Left ventricle myocardium superior (tissue), 1 donor: ENCODE data around the gene ABHD11. TPM values are rescaled to one million over a fixed set of nuclear protein-coding genes. Genes with fewer than 3 reads are reported as not detected.
A peak's percentile ranks its signal among the peaks of the same experiment; 100 is the strongest.

Experiments used
- ATAC-seq: fragments of 200-7000 bp; cut with Tn5 transposase; one replicate; pipeline ENCODE4 v1.9.1; 2020; ENCODE audit warnings: mild to moderate bottlenecking, moderate library complexity
- DNase-seq: peaks from one replicate; pipeline ENCODE4 v3.0.0-alpha.2; 2020
- intact Hi-C: fragments of 100-400 bp; cut with micrococcal nuclease; formaldehyde crosslinking; loops from one replicate; pipeline ENCODE4 v1.11.0; 2022
- microRNA-seq: library from miRNA; unstranded; fragments of <30 nt; microRNA quantifications from one replicate; pipeline ENCODE4 v1.2.0, GENCODE V29; 2020; ENCODE audit warnings: borderline number of aligned reads
- total RNA-seq: library from RNA; stranded (reverse); fragmentation: NEBNext Ultra II Directional; extraction: Animal tissue kit (Norgen Biotek cat#: 25700); gene quantifications from one replicate; pipeline ENCODE4 v1.2.1, GENCODE V29; 2021
- donor health status: DM: no; HTN: yes; CAD: no; lungs with severe emphysema.

Gene ABHD11
- total RNA-seq, 1 donor from 2014 or later = 24.0 TPM

- intact Hi-C loops = no loop called here
- ATAC-seq (no peak), DNase-seq (no peak)
Observed at GRCh38 chr7:73704640-73705550, 33.7 kb downstream of the ABHD11 start.

GRCh38 chr7:73703757-73704639 is 34.6 kb downstream of the ABHD11 start:
- ATAC-seq (peak; percentile 69), DNase-seq (peak; percentile 70)
- intact Hi-C loops = no loop called here

GRCh38 chr7:73703225-73703624 is 35.4 kb downstream of the ABHD11 start:
- intact Hi-C loops = no loop called here
- ATAC-seq (no peak), DNase-seq (no peak)

DNA sequence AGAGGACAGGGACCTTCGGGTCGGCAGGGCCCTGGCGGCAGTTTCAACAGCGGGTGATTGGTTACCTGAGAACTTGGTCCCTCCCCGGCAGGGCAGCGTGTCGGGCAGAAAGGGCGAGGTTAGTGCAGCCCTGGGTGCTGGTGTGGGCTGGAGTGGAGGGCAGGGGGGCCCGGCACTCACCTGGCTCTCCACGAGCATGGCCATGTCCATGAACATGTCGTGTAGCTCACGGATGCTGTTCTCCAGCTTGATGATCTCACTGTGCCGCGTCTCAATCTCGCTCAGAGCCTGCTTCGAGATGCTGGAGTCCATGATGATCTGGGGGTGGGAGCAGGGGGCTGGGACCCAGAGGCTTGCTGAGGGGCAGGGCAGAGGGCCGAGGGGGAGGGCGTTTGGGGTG is 35.9 kb downstream of the ABHD11 start:
- DNase-seq (no peak), ATAC-seq (no peak)
- intact Hi-C loops = no loop called here

DNA sequence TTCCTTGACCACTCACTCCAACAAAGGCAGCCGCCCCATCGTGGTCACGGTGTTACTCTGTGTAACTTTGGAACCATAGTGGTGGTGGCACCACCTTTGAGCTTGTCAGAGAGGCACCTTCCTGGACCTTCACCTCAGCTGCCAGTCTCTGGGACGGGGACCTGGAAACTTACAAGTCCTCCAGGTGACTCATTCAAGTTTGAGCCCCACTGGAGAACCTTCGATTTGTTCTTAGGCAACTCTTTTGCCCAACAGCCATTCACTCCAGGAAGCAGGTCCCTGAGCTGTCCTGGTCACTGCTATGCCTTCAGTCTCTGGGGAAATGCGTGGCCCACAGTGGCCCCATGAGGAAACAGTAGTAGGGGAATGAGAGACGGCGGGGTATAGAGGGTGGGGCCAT is 36.4 kb downstream of the ABHD11 start:
- ATAC-seq = no peak
- intact Hi-C loops = no loop called here

GRCh38 chr7:73701357-73701995 is 37.1 kb downstream of the ABHD11 start:
- peak; percentile 45 for ATAC-seq
- DNase-seq = no peak
- intact Hi-C loops = no loop called here

More for the DNA sequence above, 36.4 kb downstream of the ABHD11 start:
- DNase-seq = no peak

GRCh38 chr7:73700581-73701134 is 37.9 kb downstream of the ABHD11 start:
- ATAC-seq = no peak
- no peak for DNase-seq
- intact Hi-C loops = no loop called here

DNA sequence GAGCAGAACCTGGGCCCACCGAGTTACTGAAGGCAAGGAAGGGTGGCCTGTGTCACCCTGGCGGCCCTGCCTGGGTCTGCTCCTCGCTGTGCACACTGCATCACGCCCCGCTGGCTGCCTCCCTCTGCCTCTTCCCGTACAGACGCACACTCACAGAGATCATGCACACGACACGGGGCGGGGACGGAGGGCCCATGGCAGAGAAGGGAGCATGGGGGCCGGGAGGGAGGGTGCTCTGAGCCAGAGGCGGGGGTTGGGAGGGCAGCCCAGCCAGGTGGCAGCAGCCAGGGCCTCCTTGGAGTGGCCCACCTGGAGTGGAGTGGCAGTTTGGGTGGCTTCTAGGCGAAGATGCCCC is 38.6 kb downstream of the ABHD11 start:
- DNase-seq = no peak
- intact Hi-C loops = no loop called here
- no peak for ATAC-seq

DNA sequence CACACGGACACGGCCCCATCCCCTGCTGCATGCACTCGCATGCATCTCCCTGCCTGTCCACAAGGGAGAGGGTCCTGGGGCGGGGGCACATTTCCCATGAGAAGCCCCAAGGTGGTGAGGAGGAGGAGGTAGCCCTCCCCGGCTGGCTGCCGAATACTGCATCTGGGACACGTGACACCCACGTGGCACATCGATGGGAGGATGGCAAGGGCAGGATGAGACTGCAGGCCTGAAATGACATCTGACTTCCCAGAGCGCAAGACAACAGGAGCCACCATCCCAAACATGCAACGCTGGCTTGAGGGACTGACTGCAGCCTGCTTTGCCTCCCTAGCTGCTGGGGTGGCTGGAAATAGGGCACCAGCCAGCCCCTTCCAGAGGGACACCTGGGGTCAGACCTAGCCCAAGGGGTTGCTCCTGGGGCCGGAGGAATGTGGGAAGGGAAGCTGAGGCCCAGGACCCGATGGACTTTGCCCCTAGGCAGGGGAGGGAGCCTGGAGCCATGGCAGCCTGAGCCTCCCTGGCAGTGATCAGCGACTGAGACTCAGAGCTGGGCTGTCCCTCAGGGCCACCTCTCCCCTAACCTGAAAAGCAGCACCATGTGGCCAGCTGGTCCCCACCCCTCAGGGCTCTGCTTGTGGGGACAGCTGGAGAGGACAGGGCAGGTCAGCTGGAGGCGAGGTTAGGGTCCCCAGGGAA is 39.1 kb downstream of the ABHD11 start:
- no peak for DNase-seq
- no peak for ATAC-seq
- intact Hi-C loops = no loop called here

DNA sequence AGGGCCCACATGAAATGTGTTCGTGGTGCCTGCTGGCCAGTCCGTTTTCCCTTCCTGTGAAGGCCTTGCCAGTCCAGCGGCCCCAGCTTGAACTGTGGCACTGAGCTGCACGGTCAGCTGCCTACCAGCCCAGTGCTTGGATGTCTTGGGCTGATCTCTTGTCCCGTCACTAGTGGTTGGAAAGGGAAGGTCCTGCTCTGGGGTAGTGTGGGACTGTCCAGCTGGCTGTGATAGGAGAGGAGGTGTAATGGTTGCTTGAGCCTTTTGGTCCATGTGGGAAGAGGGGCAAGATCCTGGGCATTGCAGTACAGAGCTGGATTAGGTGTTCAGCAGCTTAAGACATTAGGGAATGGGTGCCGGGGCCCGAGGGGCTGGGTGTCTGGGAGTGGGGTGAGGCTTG is 40.2 kb downstream of the ABHD11 start:
- DNase-seq (no peak), ATAC-seq (no peak)
- intact Hi-C loops = no loop called here

DNA sequence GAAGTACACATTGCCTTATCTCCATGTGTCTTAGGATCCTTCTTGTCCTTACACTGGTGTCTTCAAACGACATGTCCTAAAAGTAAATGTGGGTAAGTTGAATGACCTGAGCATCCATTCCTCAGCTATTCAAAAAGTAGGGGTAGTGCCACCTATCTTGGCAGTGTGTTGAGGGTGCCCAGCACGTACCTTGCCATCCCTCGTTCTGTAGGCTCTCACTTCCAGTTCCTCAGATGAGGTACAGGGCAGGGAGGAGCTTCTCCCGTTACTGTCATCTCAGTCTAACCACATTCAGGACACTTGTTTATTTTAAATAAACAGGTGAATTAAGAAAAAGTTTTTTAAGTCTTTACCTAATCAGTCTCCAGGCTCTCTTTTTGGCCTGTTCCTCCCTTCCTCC is 42.2 kb downstream of the ABHD11 start:
- intact Hi-C loops = no loop called here
- DNase-seq = no peak
- ATAC-seq = no peak

- DNase-seq (no peak), ATAC-seq (no peak)
- intact Hi-C loops = no loop called here
Observed at GRCh38 chr7:73690646-73691045, 48.0 kb downstream of the ABHD11 start.

GRCh38 chr7:73688288-73688687 is 50.3 kb downstream of the ABHD11 start:
- ATAC-seq (no peak), DNase-seq (no peak)
- intact Hi-C loops = no loop called here

Small RNAs within 50 kb of the gene (microRNA-seq; reads per million reads assigned to microRNA genes)
- gene MIR4284 = not detected

Other genes with a start within 250 kb of the ABHD11 start
- 44.6 TPM for gene BAZ1B, start 216.5 kb downstream of the ABHD11 start, total RNA-seq
- 80.7 TPM for gene BCL7B, start 181.1 kb downstream of the ABHD11 start, total RNA-seq
- 7.8 TPM for gene TBL2, start 160.2 kb downstream of the ABHD11 start, total RNA-seq
- gene MLXIPL, start 114.3 kb downstream of the ABHD11 start, total RNA-seq = 9.6 TPM
- 3.3 TPM for gene VPS37D, start 71.0 kb downstream of the ABHD11 start, total RNA-seq
- gene DNAJC30, start 55.3 kb downstream of the ABHD11 start, total RNA-seq = 13.2 TPM
- 79.8 TPM for gene BUD23, start 55.2 kb downstream of the ABHD11 start, total RNA-seq
- gene STX1A, start 19.1 kb downstream of the ABHD11 start, total RNA-seq = 3.0 TPM
- not detected for gene CLDN3, start 31.5 kb upstream of the ABHD11 start, total RNA-seq
- gene CLDN4, start 92.2 kb upstream of the ABHD11 start, total RNA-seq = not detected
- gene METTL27, start 103.7 kb upstream of the ABHD11 start, total RNA-seq = 0.27 TPM
- gene TMEM270, start 122.4 kb upstream of the ABHD11 start, total RNA-seq = not detected